HG03039 (cell line): ENCODE data around the gene POLR2J3.
"Not testable (repeated sequence)": the region's sequence is repeated elsewhere in the genome, so short reads cannot be mapped to it uniquely, and the experiment has no call there.

Source experiments
- ATAC-seq: cut with Tn5 transposase; IDR thresholded peaks from one replicate; pipeline ENCODE4 v1.9.1; 2021; ENCODE audit warnings: mild to moderate bottlenecking, moderate library complexity; ENCODE audit not compliant: unreplicated experiment

Gene POLR2J3

GRCh38 chr7:102589857-102590256 lies 17.5 kb upstream of the POLR2J3 start:
- peak; percentile 41 for ATAC-seq

- ATAC-seq: not testable (repeated sequence)
Measured at GRCh38 chr7:102583495-102583894, 11.1 kb upstream of the POLR2J3 start.

- ATAC-seq: not testable (repeated sequence)
Measured at GRCh38 chr7:102581722-102582121, 9.3 kb upstream of the POLR2J3 start.

GRCh38 chr7:102578486-102578885 lies 6.1 kb upstream of the POLR2J3 start:
- ATAC-seq: not testable (repeated sequence)

DNA sequence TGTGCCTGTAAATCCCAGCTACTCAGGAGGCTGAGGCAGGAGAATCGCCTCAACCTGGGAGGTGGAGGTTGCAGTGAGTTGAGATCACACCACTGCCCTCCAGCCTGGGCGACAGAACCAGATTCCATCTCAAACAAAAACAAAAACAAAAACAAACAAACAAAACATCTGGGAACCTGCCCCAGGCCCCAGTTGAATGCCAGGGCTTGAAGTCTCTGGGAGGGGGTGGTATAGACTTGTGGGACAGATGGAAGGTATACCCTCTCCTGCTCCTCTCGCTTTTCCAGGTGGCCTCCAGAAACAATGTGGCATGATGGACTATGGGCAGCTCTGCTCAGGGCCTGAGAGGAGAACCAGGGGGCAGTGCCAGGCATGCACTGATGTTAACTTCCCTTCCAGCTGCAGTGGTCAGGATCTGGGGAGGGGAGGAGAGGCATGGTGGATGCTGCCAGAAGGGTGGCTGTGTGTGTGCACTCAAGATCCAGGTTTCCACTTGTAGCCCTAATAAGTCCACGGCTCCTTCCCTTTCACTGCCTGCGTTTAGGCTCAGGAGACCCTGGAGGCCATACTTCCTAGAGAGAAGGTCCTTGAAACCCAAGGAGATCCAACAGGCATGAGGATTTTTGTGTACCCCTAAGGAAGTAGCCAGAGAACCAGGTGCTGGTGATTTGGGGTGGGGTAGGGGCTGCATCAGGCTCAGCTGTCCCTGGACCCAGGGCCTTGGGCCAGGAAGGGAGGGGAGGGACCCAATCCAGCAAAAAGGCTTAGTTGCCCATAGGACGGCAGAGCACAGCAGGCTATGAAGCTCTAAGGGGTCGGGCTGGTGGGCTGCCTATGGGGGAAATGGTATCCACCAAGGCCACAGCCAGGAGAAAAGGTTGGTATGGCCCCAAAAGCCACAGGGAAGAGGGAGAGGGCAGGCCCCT lies 5.2 kb upstream of the POLR2J3 start:
- not testable (repeated sequence) for ATAC-seq

DNA sequence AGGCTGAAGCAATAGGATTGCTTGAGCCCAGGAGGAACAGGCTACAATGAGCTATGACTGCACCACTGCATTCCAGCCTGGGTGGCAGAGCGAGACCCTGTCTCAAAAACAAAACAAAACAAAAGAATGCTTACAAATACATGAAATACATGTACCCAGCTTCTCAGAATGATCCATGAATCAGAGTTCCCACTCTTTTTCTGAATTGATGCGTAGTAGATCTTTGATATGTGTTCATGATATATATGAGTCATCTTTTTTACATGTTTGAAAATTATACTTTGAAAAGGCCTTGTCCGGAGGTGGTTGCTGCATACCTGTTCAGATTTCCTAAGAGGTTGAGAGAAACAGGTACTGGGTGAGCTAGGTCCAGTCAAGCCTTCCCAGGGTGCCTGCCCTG lies 4.0 kb upstream of the POLR2J3 start:
- ATAC-seq: not testable (repeated sequence)

DNA sequence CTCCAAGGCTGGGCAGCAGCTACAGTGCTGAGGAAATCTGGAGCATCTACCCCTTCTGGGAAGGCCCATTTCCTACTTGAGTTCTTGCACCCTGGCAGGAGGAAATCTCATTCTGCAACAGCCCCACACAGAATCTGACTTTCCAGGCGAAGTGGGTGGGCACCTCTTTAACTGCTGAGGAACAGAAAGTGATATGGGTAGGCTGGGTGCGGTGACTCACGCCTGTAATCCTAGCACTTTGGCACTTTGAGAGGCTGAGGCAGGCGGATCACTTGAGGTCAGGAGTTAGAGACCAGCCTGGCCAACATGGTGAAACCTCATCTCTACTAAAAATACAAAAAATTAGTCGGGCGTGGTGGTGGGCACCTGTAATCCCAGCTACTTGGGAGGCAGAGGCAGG lies 2.2 kb upstream of the POLR2J3 start:
- not testable (repeated sequence) for ATAC-seq

DNA sequence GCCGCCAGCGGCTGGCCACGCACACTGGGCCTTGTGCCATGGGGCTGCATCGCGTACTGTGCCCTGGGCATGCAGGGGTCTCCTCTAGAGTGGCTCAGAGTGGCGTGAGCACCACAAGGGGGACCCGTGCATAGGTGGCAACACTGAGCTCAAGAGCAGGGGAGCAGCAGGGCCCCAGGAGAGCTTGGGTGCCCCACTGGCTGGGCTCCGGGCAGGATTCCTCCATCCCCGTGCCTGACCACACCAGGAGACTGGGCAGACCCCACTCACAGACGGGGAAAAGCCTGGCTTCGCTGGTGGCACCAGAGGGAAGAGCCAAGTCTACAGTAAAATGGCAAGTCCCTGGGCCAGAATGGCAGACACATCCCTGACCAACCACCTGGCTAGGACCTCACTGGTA lies 3.8 kb downstream of the POLR2J3 start:
- not testable (repeated sequence) for ATAC-seq

DNA sequence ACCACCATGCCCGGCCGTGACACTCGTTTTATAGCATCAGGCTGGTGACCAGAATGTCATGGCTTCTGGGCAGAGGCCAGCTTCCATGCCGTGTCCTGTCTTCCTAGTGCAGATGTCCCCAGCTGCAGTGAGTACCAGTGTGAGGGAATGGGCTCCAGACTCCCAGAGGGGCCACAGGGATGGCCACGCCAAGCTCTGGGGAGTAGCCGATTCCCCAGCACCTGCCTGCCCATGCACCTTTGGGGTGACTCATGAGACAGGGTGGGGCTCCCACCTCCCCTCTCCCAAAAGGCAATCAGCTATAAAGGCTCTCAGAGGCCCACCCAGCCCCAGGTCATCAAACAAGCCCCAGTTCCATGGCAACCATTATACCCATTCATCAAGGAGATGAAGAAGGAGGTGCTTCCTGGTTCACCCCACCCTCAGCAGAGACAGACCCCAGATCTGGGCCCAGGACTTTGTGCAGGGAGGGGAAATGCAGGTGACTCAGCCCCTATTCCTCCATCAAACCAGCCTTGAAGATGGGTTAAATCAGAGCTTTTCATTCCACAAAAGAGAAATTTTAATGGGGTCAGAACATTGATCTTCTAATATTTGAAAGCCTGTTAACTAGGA lies 21.5 kb downstream of the POLR2J3 start, which contains the start of gene SPDYE2:
Gene SPDYE2 (plus strand): TSS at position 419 of the 615 bp plus-strand sequence. CDS start 2,030 bp downstream, outside the sequence.
- ATAC-seq: not testable (repeated sequence)

- ATAC-seq: peak; percentile 68
Measured at GRCh38 chr7:102546353-102546752, 26.0 kb downstream of the POLR2J3 start.

DNA sequence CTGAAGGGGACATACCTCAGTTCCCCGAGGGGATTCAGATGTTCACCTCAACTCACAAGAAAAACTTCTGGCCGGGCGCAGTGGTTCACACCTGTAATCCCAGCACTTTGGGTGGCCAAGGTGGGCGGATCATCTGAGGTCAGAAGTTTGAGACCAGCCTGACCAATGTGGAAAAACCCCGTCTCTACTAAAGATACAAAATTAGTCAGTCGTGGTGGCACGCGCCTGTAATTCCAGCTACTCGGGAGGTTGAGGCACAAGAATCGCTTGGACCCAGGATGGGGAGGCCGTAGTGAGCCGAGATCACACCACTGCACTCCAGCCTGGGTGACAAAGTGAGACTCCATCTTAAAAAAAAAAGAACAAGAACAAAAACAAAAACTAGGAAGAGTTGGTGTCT lies 27.1 kb downstream of the POLR2J3 start:
- not testable (repeated sequence) for ATAC-seq

GRCh38 chr7:102544372-102544771 lies 28.0 kb downstream of the POLR2J3 start:
- ATAC-seq: not testable (repeated sequence)

- ATAC-seq: not testable (repeated sequence)
Measured at GRCh38 chr7:102543596-102543995, 28.8 kb downstream of the POLR2J3 start, which contains the start of gene UPK3BL2. Gene UPK3BL2 (minus strand): TSS chr7:102543696. CDS start chr7:102543636, 60 bp downstream.

- not testable (repeated sequence) for ATAC-seq
Measured at GRCh38 chr7:102542771-102543170, 29.6 kb downstream of the POLR2J3 start.

- not testable (repeated sequence) for ATAC-seq
Measured at GRCh38 chr7:102542083-102542482, 30.3 kb downstream of the POLR2J3 start.

GRCh38 chr7:102540604-102541003 lies 31.8 kb downstream of the POLR2J3 start:
- not testable (repeated sequence) for ATAC-seq

GRCh38 chr7:102535062-102535615 lies 37.2 kb downstream of the POLR2J3 start:
- not testable (repeated sequence) for ATAC-seq

DNA sequence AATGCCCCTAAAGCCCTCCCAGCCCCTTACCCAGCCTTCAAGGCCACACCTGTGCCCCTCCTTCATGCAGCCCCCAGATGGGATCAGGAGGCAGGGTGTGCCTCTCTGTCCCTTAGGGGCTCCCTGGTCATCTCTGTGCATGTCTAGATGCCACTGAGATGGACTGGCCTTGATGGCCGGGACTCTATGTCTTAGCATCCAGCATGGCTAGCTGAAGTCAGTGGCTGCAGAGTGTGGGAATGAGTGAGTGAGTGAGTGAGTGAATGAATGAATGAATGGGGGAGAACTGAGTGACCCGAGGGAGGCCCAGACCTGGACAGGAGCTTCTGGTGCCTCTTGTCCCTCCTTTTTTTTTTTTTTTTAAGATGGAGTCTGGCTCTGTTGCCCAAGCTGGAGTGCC lies 40.3 kb downstream of the POLR2J3 start:
- not testable (repeated sequence) for ATAC-seq

DNA sequence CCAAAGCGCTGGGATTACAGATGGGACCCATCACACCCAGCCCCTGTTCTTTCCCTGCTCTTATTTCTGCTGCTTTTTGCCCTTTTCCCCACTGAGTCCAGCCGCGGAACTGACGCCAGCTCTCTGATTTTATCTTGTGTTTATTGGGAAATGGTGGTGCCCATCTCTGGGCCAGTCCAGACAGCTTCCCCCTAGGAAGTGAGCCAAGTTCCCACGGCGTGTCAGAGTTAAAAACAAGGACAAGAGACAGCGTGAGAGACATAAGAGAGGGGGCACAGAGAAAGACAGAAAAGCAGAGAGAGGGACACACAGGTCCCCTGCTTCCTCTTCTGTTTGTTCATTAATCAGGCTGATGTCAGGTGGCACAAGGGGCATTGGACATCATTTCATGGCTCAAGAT lies 40.8 kb downstream of the POLR2J3 start:
- ATAC-seq: not testable (repeated sequence)

- not testable (repeated sequence) for ATAC-seq
Measured at GRCh38 chr7:102527822-102528793, 44.3 kb downstream of the POLR2J3 start.
